Subcutaneous adipose tissue (tissue), 4 donors: Measurements from ENCODE around the gene CNPY4. TPM values are rescaled to one million over a fixed set of nuclear protein-coding genes. Genes with fewer than 3 reads are reported as not detected.

Experiments used
- total RNA-seq, 4 donors: library from RNA; depleted of rRNA; stranded (reverse); fragments of >200 nt; gene quantifications; one replicate each; pipeline ENCODE4 v1.1.0, GENCODE V29; 2016
- TF ChIP-seq, protein P1 (sequence below): fragments of 450-650 bp; IDR thresholded peaks from one replicate; pipeline ENCODE4 v1.5.1; 2016; ENCODE audit warnings: low read depth, mild to moderate bottlenecking, control low read depth, antibody characterized with exemption, moderate library complexity

The CNPY4 gene
- total RNA-seq, 4 donors from 2014 or later: 5.3 to 13.0 (median 8.2) TPM

DNA sequence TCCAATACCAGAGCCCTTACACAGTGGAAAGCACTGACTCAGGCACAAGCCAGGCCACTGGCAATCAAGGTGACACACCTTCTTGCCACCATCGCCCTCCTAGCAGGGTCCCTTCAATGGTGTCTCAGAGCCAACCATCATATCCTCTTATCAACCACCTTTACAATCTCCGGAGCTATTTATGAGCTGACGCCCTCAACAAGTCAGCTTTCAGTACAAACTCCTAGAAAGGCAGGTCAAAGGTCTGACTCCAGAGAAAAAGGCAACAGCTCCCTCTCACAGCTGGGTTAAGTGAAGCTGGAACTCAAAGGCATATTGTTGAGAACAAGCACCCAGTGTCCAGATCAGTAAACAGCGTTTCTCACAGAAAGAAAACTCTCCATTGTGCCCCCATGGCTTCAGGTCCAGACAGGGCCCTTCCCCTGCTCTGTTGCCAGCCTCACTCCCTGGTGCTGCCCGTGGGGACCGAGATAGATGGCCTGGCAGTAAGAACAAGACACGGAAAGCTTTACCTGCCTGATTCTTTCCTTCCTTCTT, 40.3 kb upstream of the CNPY4 start:
- TF ChIP-seq, protein P1, sequence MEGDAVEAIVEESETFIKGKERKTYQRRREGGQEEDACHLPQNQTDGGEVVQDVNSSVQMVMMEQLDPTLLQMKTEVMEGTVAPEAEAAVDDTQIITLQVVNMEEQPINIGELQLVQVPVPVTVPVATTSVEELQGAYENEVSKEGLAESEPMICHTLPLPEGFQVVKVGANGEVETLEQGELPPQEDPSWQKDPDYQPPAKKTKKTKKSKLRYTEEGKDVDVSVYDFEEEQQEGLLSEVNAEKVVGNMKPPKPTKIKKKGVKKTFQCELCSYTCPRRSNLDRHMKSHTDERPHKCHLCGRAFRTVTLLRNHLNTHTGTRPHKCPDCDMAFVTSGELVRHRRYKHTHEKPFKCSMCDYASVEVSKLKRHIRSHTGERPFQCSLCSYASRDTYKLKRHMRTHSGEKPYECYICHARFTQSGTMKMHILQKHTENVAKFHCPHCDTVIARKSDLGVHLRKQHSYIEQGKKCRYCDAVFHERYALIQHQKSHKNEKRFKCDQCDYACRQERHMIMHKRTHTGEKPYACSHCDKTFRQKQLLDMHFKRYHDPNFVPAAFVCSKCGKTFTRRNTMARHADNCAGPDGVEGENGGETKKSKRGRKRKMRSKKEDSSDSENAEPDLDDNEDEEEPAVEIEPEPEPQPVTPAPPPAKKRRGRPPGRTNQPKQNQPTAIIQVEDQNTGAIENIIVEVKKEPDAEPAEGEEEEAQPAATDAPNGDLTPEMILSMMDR: no peak

GRCh38 chr7:100080907-100081534, 38.4 kb upstream of the CNPY4 start:
- TF ChIP-seq, protein P1: no peak

DNA sequence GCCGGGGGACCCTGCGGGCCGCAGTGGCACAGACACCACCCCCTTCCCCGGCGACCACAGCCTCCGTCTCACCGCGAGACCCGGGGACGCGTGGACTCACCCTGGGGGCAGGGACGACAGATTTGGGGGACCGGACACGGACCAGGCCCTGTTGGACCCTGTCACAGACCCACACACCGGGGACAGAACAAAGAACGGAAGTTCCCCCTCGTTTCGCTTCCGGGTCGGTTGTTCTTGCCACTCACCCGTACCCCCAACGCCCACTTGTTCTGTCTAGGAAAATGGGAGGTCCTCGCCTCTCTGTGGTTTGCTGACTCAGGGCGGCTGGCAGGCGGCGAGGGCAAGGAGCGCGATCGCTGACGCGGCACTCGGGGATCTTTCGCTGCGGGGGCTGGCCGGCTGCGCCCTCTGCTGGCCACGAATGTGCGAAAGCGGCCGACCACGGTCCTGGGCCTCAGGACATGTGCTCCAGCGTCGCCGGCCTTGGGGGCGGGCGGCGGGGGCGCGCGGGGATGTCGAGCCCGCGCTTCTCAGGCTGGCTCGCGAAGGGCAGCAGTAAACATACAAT, 37.8 kb upstream of the CNPY4 start, which contains the start of gene ZNF3:
TSS of gene ZNF3 (minus strand) at position 189 of the 568 bp plus-strand sequence. CDS start 4,366 bp downstream, outside the sequence.
- TF ChIP-seq, protein P1: no peak

DNA sequence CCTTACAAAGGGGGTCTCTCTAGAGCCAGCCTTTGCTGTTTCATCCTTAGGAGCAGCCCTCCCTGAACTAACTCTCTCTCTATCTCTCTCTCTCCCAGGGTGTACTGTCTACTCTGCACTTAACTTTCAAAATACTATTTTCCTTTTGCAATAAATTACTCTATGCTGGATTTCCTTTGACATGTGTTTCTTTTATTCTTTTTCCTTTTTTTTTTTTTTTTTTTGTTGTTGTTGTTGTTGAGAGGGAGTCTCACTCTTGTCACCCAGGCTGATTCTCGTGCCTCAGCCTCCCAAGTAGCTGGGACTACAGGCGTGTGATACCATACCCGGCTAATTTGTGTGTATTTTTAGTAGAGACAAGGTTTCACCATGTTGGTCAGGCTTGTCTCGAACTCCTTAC, 36.5 kb upstream of the CNPY4 start:
- TF ChIP-seq, protein P1: no peak

- TF ChIP-seq, protein P1: no peak
These were observed 33.9 kb upstream of the CNPY4 start for GRCh38 chr7:100085515-100085914.

DNA sequence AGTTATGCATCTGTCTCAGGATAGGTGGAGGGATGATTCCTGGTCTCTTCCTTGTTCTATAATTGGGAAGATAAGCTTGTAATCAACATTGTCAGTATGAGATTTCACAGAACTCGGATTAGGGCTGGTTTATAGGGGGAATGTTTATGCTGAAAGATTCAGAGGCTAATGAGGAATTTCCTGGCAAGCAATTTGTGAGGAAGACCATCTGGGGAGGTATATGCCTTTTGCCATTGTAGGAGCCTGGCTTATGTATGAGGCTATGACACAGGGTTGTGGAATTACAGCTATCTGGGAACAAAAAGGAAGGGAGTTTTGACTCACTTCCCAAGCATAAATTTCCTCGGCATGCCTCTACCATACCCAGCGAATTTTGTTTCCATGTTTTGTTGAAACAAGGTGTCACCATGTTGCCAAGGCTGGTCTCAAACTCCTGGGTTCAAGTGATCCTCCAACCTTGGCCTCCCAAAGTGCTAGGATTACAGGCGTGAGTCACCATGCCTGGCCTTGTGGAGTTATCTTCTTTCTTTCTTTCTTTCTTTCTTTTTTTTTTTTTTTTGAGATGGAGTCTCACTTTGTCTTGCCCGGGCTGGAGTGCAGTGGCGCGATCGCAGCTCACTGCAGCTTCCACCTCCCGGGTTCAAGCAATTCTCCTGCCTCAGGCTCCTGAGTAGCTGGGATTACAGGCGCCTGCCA, 32.2 kb upstream of the CNPY4 start:
- TF ChIP-seq, protein P1: no peak

DNA sequence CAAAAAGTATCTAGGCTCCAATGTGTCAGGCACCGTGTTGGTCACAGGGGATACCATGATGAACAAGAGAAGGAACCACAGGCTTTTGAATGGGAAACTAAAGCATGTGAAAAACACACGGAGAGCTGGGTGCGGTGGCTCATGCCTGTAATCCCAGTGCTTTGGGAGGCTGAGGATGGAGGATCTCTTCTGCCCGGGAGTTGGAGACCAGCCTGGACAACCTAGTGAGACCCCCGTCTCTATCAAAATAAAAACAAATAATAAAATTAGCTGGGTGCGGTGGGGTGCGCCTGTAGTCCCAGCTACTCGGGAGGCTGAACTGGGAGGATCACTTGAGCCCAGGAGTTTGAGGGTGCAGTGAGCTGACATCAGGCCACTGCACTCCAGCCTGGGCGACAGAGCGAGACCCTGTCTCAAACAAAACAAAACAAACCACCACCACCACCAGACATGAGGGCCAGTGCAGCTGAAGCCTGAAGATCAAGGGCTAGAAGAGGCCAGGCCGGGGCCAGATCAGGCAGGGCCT, 31.3 kb upstream of the CNPY4 start:
- TF ChIP-seq, protein P1: no peak
